HepG2 (cell line): ENCODE measurements around the gene GRK4. TPM values are rescaled to one million over a fixed set of nuclear protein-coding genes. Genes with fewer than 3 reads are reported as not detected.

ENCODE experiments used
- ATAC-seq: fragments of 200-7000 bp; cut with Tn5 transposase; 3 replicates; pipeline ENCODE4 v1.9.1; 2020; ENCODE audit warnings: mild to moderate bottlenecking, moderate library complexity
- BruUV-seq: library from RNA; stranded (reverse); fragments of 400-500 nt; replicated peaks from 2 replicates; lab custom pipeline; 2021; lab: Mats Ljungman, UMichigan
- CTCF ChIA-PET: fragments of 300-600 bp; formaldehyde crosslinking; extraction: SDS; loops from one replicate; lab custom pipeline; 2021; ENCODE audit warnings: low total read pairs, inconsistent platforms, low intra/inter-chr PET ratio; lab: Yijun Ruan, JAX
- POLR2A ChIA-PET: fragments of 350-600 bp; sonication (Branson Sonifier 250); formaldehyde crosslinking; loops from one replicate; lab custom pipeline; 2020; ENCODE audit warnings: antibody characterized with exemption, inconsistent platforms; lab: Yijun Ruan, JAX
- DNase-seq: peaks from one replicate; pipeline ENCODE4 v3.0.0-alpha.2; 2015; ENCODE audit warnings: low spot score
- FAIRE-seq: peaks from 3 replicates; lab custom pipeline; 2011; peaks lifted over from hg19 to GRCh38; lab: Jason Lieb, UNC
- H2AFZ ChIP-seq: one replicate; pipeline ENCODE4 v1.6.1; 2011; ENCODE audit warnings: low read length, inconsistent platforms
- H3K27ac ChIP-seq: fragments of 300-600 bp; 3 replicates; pipeline ENCODE4 v1.8.0; 2011; ENCODE audit warnings: mixed run types, mild to moderate bottlenecking, mixed read lengths, low read length, inconsistent platforms; ENCODE audit not compliant: insufficient read depth; ENCODE audit errors: extremely low read length
- H3K27me3 ChIP-seq, 2 experiments: fragments of 200-600 bp in 1 of 2; 2 replicates in 1 of 2; 3 replicates in 1 of 2; pipeline versions ENCODE4 v1.6.0 to v1.8.0; 2011; ENCODE audit warnings: low read length in 2 of 2, mild to moderate bottlenecking in 2 of 2, moderate library complexity in 2 of 2, inconsistent platforms in 1 of 2; ENCODE audit not compliant: insufficient read depth in 2 of 2, control insufficient read depth in 1 of 2
- H3K36me3 ChIP-seq, 2 experiments: fragments of 200-600 bp in 1 of 2; replicated peaks in 1 of 2; 2 replicates in 1 of 2; 3 replicates in 1 of 2; pipeline versions ENCODE4 v1.5.1 to v1.8.0; 2011; ENCODE audit warnings: low read length in 2 of 2, inconsistent platforms in 1 of 2; ENCODE audit not compliant: insufficient read depth in 2 of 2, control insufficient read depth in 1 of 2
- H3K4me1 ChIP-seq: 2 replicates; pipeline ENCODE4 v1.5.1; 2012; ENCODE audit warnings: low read length, inconsistent platforms; ENCODE audit not compliant: insufficient read depth
- H3K4me2 ChIP-seq: 2 replicates; pipeline ENCODE4 v1.6.0; 2011; ENCODE audit warnings: low read depth, low read length, inconsistent platforms
- H3K4me3 ChIP-seq, 3 experiments: fragments of 200-600 bp in 1 of 3; sonication (generic), shearing (Covaris generic) in 1 of 3; replicated peaks in 1 of 3; 2 replicates each; pipeline ENCODE4 v1.5.1; 2011 to 2016; ENCODE audit warnings: low read length in 3 of 3, inconsistent platforms in 2 of 3, low read depth in 2 of 3, mild to moderate bottlenecking in 2 of 3, control low read depth in 1 of 3, mixed read lengths in 1 of 3; ENCODE audit not compliant: insufficient read depth in 1 of 3
- H3K79me2 ChIP-seq: one replicate; pipeline ENCODE4 v1.6.1; 2011; ENCODE audit warnings: low read length, inconsistent platforms; ENCODE audit not compliant: insufficient read depth
- H3K9ac ChIP-seq: 2 replicates; pipeline ENCODE4 v1.6.0; 2011; ENCODE audit warnings: mild to moderate bottlenecking, low read depth, low read length, inconsistent platforms; ENCODE audit not compliant: insufficient read depth
- H3K9me3 ChIP-seq: 2 replicates; pipeline ENCODE4 v1.5.1; 2012; ENCODE audit warnings: mild to moderate bottlenecking, low read length
- H4K20me1 ChIP-seq: 2 replicates; pipeline ENCODE4 v1.6.0; 2011; ENCODE audit warnings: inconsistent platforms, mild to moderate bottlenecking, low read length, moderate library complexity; ENCODE audit not compliant: insufficient read depth
- CBX1 ChIP-seq: IDR thresholded peaks from one replicate; pipeline ENCODE4 v1.6.1; 2016; ENCODE audit warnings: antibody characterized with exemption, low read depth
- GRHL1 ChIP-seq: sonication (generic); formaldehyde crosslinking; conservative IDR thresholded peaks from 2 replicates; pipeline ENCODE4 v1.8.0; 2022; ENCODE audit warnings: missing genetic modification reagents
- LRRFIP1 ChIP-seq: sonication (generic); formaldehyde crosslinking; conservative IDR thresholded peaks from 2 replicates; pipeline ENCODE4 v1.4.0; 2020; ENCODE audit warnings: missing genetic modification reagents
- NFIC ChIP-seq: IDR thresholded peaks from 2 replicates; pipeline ENCODE4 v1.6.1; 2012; ENCODE audit warnings: mild to moderate bottlenecking, low read length, inconsistent platforms
- NR0B2 ChIP-seq: sonication (generic); formaldehyde crosslinking; IDR thresholded peaks from 2 replicates; pipeline ENCODE4 v1.4.0; 2020; ENCODE audit warnings: mild to moderate bottlenecking, missing genetic modification reagents
- POLR2AphosphoS2 ChIP-seq: IDR thresholded peaks from 2 replicates; pipeline ENCODE4 v1.6.1; 2011; ENCODE audit warnings: low read depth, low read length, improper control_type of control experiment
- SOX13 ChIP-seq, 3 experiments: fragments of 450-650 bp in 1 of 3; sonication (generic) in 1 of 3; formaldehyde crosslinking in 1 of 3; IDR thresholded peaks in 2 of 3; conservative IDR thresholded peaks in 1 of 3; 2 replicates each; pipeline versions ENCODE4 v1.5.0 to v1.6.1; 2016 to 2020; ENCODE audit warnings: antibody characterized with exemption in 1 of 3, mild to moderate bottlenecking in 1 of 3, missing compliant biosample characterization in 1 of 3, missing genetic modification reagents in 1 of 3, moderate library complexity in 1 of 3
- ZGPAT ChIP-seq: IDR thresholded peaks from 2 replicates; pipeline ENCODE4 v1.6.1; 2016; ENCODE audit warnings: mild to moderate bottlenecking
- ZNF282 ChIP-seq: fragments of 450-650 bp; IDR thresholded peaks from 2 replicates; pipeline ENCODE4 v1.6.1; 2018; ENCODE audit not compliant: partially characterized antibody
- WGBS: methylation state at CpG from one replicate; pipeline ENCODE4 v1.1.6; 2017; ENCODE audit warnings: low lambda C conversion rate; 5-methylcytosine and 5-hydroxymethylcytosine counted together
- in situ Hi-C: cut with HindIII; loops from 2 replicates; pipeline ENCODE4 v1.10.0; 2017; ENCODE audit warnings: low pct_unique_long_range_greater_than_20kb; ENCODE audit not compliant: extremely low pct_ligation_motif_present
- intact Hi-C: fragments of 100-400 bp; cut with micrococcal nuclease; formaldehyde crosslinking; loops from one replicate; pipeline ENCODE4 v1.10.0; 2022; ENCODE audit not compliant: unreplicated experiment
- polyA plus RNA-seq, 8 experiments: library from polyadenylated mRNA; depleted of rRNA in 3 of 8; stranded (reverse) in 7 of 8; unstranded in 1 of 8; fragments of >200 nt; fragmentation: Illumina TruSeq in 4 of 8; extraction: Trizol in 4 of 8; gene quantifications; 2 replicates each; pipeline versions ENCODE4 v1.2.1 to v1.2.3, GENCODE V29; 2011 to 2016; ENCODE audit warnings: low read depth in 4 of 8, missing spikeins in 1 of 8, mixed read lengths in 1 of 8; ENCODE audit not compliant: insufficient read depth in 1 of 8
- total RNA-seq, 5 experiments: library from RNA; depleted of rRNA; stranded (reverse); fragments of >200 nt; fragmentation: Illumina TruSeq; extraction: Trizol; gene quantifications; 2 replicates each; pipeline ENCODE4 v1.2.3, GENCODE V29; 2016; ENCODE audit warnings: low read depth in 1 of 5

Gene GRK4
- total and polyA plus RNA-seq, 2 of the 13 experiments (the other 11 are each of a cell fraction or from before 2014, with no cell fraction given), result 1.8 to 2.0 TPM

GRCh38 chr4:3021127-3021526 lies 57.8 kb downstream of the GRK4 start:
- 65% methylated on average over 6 of the region's 6 CpGs for WGBS
- Histone ChIP-seq H3K4me2 (no peak overlapping the region), H3K27me3 (peaks cover 3 to 38% of the 10 kb centered on the region in 2 experiments), H3K4me1 (no peaks in the 10 kb centered on the region), H3K9me3 (no peaks in the 10 kb centered on the region), H3K4me3 (no peak overlapping the region), H3K9ac (no peak overlapping the region), H2AFZ (no peak overlapping the region), H4K20me1 (no peaks in the 10 kb centered on the region), H3K79me2 (no peaks in the 10 kb centered on the region), H3K27ac (no peak overlapping the region), H3K36me3 (no peaks in the 10 kb centered on the region)
- ATAC-seq (no peak), FAIRE-seq (no peak), DNase-seq (no peak)
- BruUV-seq, result no TSS peak
- CTCF ChIA-PET, result no interaction called here
- POLR2A ChIA-PET, result no interaction called here
- intact Hi-C loops, result no loop called here
- in situ Hi-C loops, result no loop called here
- no peak for TF ChIP-seq ZNF282
- TF ChIP-seq NFIC, result no peak
- no peak for TF ChIP-seq SOX13 (IDR thresholded peaks at IDR 0.05)
- TF ChIP-seq SOX13 (CRISPR knock-in tag; conservative IDR thresholded peaks at IDR 0.05 in 1 of 2, IDR thresholded peaks at IDR 0.05 in 1 of 2), result no peak
- no peak for TF ChIP-seq POLR2AphosphoS2
- TF ChIP-seq ZGPAT, result no peak
- no peak for TF ChIP-seq GRHL1
- no peak for TF ChIP-seq LRRFIP1 (CRISPR knock-in tag)
- TF ChIP-seq CBX1, result no peak
- no peak for TF ChIP-seq NR0B2
